ENCODE results near the gene TMEM240.

Gene TMEM240

DNA sequence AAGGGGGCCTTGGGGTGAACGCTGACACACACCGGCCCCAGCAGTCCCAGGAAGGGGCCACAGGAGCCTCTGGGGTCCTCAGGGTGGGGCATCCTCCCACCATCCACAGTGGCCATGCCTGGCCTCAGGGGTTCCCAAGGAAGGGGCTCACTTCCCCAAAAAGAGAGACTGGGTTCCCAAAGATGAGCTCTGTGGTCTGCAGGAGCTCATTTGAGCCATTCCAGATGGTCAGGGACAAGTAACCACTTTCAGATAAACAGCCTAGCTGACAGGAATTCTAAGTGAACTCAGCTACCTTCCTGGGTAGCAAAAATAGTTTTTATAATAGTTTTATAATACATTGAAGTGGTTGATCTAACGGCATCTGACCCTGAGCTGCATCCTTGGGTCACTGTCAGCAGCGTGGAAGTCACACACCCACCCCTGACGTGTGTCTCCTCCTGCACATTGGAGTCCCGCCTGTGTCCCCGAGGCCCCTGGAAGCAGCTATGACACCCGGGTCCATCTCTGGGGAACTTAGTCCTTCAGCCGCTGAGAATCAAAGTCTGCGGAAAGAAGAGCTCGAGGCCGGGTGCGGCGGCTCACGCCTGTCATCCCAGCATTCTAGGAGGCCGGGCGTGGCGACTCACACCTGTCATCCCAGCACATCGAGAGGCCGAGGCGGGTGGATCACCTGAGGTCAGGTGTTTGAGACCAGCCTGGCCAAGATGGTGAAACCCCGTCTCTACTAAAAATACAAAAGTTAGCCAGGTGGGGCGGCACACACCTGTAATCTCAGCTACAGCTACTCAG lies 5.7 kb upstream of the TMEM240 start:
- no peak for TF ChIP-seq TAF1 (IDR thresholded peaks at IDR 0.05; ENCODE audit: borderline replicate concordance, low read depth, low read length)
- no peak for TF ChIP-seq POLR2AphosphoS5 (IDR thresholded peaks at IDR 0.05; ENCODE audit: low read depth, low read length)
- no peak for DNase-seq (ENCODE audit: insufficient read length)
- no peak for FAIRE-seq

GRCh38 chr1:1544544-1544943 lies 4.1 kb upstream of the TMEM240 start:
- TF ChIP-seq POLR2AphosphoS5 (IDR thresholded peaks at IDR 0.05; ENCODE audit: low read depth, low read length): no peak
- TF ChIP-seq TAF1 (IDR thresholded peaks at IDR 0.05; ENCODE audit: borderline replicate concordance, low read depth, low read length): no peak
- TF ChIP-seq POLR2A (IDR thresholded peaks at IDR 0.05; ENCODE audit: low read depth, low read length): no peak
- no peak for DNase-seq (ENCODE audit: insufficient read length)
- no peak for FAIRE-seq

DNA sequence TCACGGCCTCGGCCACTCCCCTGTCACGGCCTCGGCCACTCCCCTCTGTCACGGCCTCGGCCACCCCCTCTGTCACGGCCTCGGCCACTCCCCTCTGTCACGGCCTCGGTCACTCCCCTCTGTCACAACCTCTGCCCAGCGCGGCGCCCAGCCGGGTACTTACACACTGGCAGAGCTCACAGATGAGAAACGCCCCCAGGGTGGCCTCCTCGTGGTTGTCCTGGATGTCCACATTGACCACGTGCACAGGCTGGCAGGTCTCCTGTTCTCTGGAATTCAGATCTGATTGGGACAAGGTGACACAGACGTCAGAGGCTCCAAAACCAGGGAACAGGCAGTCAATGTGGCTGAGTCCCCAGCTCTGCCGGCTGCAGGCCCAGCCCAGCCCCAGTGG lies 3.3 kb upstream of the TMEM240 start:
- TF ChIP-seq TAF1 (IDR thresholded peaks at IDR 0.05; ENCODE audit: borderline replicate concordance, low read depth, low read length) (no peak), POLR2AphosphoS5 (IDR thresholded peaks at IDR 0.05; ENCODE audit: low read depth, low read length) (no peak), POLR2A (IDR thresholded peaks at IDR 0.05; ENCODE audit: low read depth, low read length) (no peak)
- FAIRE-seq (no peak), DNase-seq (ENCODE audit: insufficient read length) (no peak)

DNA sequence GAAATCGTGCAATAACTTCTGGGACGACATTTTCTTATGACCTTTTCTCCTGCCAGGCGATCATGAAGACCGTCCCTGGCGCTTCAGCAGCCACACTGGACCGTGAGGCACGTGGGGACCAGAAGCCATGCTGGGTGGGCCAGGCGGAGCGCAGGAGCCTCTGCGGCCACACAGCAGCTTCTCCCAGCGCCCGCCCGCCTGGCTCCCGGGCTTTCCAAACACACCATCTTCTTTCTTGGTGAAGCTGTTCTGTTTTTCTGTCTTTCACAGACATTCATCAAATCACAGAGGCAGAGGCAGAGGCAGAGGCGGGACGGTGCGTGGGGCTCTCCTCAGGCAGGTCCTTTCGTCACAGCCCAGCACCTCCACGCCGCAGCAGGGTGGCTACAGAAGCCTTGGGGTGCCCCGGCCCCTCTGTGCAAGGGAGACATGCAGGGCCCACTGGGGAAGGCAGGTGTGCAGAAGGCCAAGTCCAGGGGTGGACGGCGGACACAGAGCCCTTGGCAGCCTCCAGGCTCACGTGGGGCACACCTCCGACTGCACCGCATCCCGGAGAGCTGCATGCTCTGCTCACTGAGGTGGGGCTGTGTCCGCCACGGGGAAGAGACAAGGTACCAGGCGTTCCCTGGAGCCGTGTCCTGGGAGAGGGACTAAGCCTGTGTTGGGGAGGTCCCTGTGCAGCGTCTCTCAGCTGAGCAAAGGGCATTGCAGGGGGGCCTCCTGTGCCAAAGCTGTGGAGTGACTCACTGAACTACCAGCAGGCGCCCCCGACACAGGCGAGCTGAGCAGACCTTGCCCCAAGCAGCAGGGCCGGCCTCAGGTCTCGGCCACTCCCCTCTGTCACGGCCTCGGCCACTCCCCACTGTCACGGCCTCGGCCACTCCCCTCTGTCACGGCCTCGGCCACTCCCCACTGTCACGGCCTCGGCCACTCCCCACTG lies 2.6 kb upstream of the TMEM240 start:
- no peak for DNase-seq (ENCODE audit: insufficient read length)
- FAIRE-seq: no peak
- TF ChIP-seq POLR2A (IDR thresholded peaks at IDR 0.05; ENCODE audit: low read depth, low read length) (no peak), POLR2AphosphoS5 (IDR thresholded peaks at IDR 0.05; ENCODE audit: low read depth, low read length) (no peak), TAF1 (IDR thresholded peaks at IDR 0.05; ENCODE audit: borderline replicate concordance, low read depth, low read length) (no peak)

GRCh38 chr1:1541956-1542765 lies 1.7 kb upstream of the TMEM240 start:
- no peak for TF ChIP-seq POLR2AphosphoS5 (IDR thresholded peaks at IDR 0.05; ENCODE audit: low read depth, low read length)
- no peak for TF ChIP-seq TAF1 (IDR thresholded peaks at IDR 0.05; ENCODE audit: borderline replicate concordance, low read depth, low read length)
- TF ChIP-seq POLR2A (IDR thresholded peaks at IDR 0.05; ENCODE audit: low read depth, low read length): no peak
- FAIRE-seq: no peak
- no peak for DNase-seq (ENCODE audit: insufficient read length)

DNA sequence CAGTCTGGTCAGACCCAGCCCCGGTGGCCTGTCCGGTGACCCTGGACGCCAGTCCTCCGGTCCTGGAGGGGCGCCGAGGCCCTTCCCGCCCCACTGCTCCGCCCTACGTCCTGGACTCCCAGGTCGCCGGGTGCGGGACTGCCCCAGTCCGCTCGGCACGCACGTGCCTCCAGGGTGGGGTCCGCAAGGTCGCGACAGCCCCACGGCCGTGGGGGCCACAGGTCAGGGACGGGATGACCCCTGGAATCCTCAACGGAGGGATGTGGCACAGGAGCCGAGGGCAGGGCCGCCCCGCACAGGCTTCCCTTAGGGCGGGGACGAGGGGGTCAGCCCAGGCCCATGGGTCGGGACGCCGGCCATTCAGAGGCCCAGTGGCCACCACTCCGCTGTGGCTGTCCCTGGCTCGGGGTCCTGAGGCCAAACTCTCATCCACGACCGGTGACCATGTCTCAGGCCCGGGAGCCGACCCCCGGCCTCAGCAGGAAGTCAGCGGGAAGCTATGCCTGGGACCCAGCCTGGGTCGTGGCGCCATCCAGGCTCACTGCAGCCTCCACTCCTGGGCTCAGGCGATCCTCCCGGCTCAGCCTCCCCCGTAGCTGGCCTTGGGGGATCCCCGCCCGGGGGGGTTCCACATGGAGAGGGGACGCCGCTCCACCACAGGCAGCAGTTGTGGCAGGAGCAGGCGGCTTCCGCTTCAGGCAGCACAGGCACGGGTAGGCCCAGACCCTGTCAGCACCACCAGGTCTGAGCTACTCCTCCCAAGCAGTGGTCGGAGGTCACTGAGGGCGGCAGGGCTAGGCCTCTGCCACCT lies 599 bp upstream of the TMEM240 start:
- DNase-seq (ENCODE audit: insufficient read length) (no peak), FAIRE-seq (no peak)
- TF ChIP-seq POLR2AphosphoS5 (IDR thresholded peaks at IDR 0.05; ENCODE audit: low read depth, low read length) (no peak), TAF1 (IDR thresholded peaks at IDR 0.05; ENCODE audit: borderline replicate concordance, low read depth, low read length) (no peak), POLR2A (IDR thresholded peaks at IDR 0.05; ENCODE audit: low read depth, low read length) (no peak)

DNA sequence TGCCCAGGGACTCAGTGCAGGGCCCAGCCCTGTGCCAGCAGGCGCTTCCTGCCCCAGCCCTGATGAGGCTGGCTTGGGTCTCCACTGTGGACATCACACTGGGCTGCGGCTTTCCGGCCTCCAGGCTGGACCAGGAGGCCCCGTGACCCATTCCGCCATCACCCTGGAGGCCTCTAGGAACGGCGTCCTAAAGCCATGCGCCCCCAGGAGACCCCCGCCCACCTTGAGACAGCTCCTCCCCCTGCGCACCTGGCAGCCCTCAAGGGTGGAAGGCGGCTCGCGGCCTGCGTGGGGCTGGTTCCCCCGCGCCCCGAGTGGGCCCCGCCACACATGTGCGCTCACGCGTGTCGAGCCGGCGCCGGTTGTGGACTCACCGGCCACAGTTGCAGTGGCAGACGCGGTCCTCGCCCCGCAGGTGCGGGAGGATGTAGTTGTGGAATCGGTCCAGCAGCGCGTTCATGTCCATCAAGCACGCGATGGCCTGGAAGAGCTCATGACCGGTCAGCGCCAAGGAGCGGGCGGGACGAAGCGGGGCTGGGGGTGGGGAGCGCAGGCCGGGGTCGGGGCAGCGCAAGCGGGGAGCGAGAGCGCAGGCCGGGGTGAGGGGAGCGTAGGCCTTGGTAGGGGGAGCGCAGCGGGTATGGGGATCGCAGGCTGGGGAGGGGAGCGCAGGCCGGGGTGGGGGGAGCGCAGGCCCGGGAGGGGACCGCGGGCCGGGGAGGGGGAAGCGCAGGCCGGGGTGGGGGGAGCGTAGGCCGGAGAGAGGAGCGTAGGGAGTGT lies 924 bp downstream of the TMEM240 start:
- DNase-seq (ENCODE audit: insufficient read length) (no peak), FAIRE-seq (no peak)
- no peak for TF ChIP-seq POLR2A (IDR thresholded peaks at IDR 0.05; ENCODE audit: low read depth, low read length)
- no peak for TF ChIP-seq TAF1 (IDR thresholded peaks at IDR 0.05; ENCODE audit: borderline replicate concordance, low read depth, low read length)
- no peak for TF ChIP-seq POLR2AphosphoS5 (IDR thresholded peaks at IDR 0.05; ENCODE audit: low read depth, low read length)

DNA sequence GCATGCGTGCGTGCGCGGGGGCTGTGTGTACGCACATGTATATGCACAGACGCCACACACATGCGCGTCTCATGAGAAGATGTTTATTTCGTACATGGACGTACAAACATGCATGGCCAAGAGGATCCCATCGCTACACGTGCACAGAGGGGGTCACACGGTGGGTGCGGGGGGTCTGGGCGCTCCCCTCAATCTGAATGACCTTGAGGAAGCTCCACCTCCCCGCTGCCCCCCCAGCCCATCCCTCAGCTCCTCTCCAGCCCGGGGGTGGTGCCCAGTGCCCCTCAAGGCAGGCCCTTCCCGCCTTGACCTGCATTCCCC lies 1.5 kb downstream of the TMEM240 start:
- DNase-seq (ENCODE audit: insufficient read length) (no peak), FAIRE-seq (no peak)
- TF ChIP-seq TAF1 (IDR thresholded peaks at IDR 0.05; ENCODE audit: borderline replicate concordance, low read depth, low read length) (no peak), POLR2A (IDR thresholded peaks at IDR 0.05; ENCODE audit: low read depth, low read length) (no peak), POLR2AphosphoS5 (IDR thresholded peaks at IDR 0.05; ENCODE audit: low read depth, low read length) (no peak)

- TF ChIP-seq POLR2A (IDR thresholded peaks at IDR 0.05; ENCODE audit: low read depth, low read length) (no peak), TAF1 (IDR thresholded peaks at IDR 0.05; ENCODE audit: borderline replicate concordance, low read depth, low read length) (no peak), POLR2AphosphoS5 (IDR thresholded peaks at IDR 0.05; ENCODE audit: low read depth, low read length) (no peak)
- DNase-seq (ENCODE audit: insufficient read length) (no peak), FAIRE-seq (no peak)
Measured at GRCh38 chr1:1538334-1538733, 2.1 kb downstream of the TMEM240 start.

Measured in GM12892 (cell line).